ENCODE measurements around the gene CFAP161.

CFAP161 gene

DNA sequence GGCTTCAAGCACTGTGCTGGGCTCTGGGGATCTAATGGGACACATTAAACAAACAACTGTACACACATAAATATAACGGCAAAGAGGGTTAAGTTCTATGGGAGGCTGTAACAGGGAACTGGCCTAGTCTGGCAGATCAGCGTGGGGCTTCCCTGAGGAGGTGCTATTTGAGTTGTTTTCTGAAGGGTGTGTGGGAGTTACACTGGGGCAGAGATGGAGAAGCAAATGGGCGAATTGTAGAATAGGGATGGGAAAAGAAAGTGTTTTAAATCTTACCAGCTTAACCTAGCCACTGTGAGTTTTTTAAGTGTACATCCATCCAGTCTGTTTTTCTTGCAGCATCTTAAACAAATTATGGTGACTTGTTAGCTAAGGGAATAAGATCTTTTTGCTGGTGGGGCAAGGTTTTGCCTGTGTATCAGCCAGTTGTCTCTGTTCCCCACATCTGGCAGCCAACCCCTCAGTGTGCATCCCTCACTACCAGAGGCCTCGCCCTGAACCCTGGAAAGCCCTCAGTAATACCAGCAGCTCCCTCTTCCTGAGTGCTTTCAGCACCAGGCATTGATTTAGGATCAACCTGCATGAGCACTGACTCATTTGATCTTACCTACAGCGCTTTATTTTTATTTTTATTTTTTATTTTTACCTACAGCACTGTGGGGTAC, 51.7 kb downstream of the CFAP161 start:
- no peak for DNase-seq

DNA sequence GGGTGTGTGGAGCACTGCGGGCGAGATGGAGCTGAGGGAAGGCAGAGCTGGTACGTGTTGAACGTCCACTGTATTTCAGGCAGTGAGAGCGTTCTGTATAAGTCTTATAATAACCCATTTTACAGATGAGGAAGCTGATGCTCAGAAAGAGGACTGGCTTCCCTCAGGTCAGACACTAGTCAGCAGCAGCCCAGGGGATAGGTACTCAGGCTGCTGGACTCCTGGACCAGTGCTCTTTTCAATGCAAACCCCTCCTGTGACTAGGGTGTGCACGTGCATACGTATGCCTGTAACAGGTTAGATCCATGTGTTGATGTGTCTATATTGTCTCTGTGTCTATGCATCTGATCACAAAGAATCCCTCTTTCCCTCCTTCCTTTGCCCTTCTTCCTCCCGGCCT, 54.3 kb downstream of the CFAP161 start:
- no peak for DNase-seq

DNA sequence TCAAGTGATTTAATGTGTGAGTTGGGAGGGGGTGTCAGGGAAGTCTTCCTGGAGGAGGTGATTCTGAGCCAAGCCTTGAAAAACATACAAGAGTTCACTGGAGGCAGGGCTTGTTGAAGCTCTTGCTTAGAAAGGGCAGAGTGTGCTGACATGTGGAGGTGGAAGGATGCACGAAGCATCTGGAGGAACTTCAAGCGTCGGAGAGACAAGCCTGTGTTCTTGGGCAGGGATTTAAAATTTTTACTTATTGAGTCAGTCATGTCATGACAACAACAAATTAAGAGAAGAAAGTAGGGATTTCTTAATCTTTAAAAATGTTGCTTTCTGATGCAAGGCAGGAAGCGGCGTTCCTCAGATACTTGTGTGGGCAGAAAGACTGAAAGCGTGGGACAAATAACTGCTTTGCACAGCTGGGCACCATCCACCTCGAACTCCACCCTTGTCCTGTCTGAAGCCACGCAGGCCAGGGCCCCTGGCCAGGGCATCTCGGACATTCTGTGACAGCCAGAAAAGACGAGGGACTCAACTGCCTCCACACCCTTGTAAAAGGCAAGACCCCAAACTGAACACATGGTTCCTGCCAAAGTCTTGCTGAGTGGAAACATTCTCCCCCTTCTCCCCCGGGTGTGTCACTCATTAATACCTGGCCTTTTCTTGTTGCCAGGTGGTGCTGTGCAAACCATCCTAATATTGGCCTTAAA, 55.7 kb downstream of the CFAP161 start:
- DNase-seq, result no peak

DNA sequence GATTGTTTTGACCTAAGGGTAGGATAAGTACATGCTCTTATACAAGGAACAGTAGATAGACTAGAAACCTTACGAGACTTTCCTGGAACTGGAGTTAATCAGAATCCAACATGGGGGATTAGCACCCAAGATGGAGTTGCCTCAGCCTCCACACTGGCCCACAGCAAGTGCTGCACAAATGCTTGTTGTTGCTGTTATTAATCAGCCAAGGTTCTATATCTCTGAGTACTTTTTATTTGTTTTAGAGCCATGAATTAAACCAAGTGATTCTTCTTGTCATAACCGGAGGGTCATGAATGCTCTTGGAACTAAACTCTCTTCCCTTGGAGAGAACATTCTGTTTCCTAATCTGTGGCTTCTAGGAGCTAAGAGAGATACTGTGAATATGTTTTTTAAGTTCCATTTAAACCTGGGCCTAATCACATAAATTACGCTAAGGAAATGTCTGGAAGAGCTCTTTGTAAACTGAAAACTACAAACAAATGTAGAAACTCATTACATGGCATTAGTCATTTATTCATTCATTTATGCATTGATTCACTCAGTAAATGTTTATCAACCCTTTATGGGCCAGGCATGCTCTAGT, 56.9 kb downstream of the CFAP161 start:
- DNase-seq, result no peak

DNA sequence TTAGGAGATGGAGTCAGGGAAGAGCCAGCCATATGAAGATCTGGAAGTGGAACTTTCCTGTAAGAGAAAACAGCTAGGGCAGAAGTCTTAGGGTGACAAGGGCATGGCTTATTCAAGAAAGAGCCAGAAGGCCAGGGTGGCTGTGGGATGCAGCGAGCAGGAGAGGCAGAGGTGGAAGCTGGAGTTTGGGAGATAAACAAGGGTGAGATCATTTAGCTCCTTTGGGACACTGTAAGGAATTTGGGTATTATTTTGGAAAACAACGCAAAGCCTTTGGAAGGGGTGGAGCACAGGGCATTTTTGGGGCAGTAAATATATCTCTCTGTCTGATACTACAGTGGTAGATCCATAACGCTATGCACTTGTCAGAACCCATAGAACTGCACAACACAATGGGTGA, 57.6 kb downstream of the CFAP161 start:
- no peak for DNase-seq

DNA sequence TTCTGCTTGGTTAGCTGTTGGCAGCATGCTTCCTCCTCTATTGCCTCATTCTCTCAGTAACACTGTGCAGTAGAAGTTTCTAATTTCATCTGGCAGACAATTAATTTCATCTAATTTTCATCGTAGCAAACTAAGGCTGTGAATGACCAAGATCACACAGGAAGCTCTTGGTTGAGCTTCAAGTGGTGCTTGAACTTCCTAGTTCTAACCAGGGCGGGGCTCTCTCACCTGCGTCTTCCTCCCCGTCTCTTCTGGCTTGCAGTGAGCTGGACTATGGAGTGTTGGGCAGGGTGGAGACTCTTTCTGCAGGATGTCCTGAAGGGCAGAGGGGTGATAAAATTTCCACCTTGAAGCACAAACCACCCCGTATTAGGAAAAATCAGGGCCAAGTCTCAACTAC, 60.7 kb downstream of the CFAP161 start:
- DNase-seq, result no peak

DNA sequence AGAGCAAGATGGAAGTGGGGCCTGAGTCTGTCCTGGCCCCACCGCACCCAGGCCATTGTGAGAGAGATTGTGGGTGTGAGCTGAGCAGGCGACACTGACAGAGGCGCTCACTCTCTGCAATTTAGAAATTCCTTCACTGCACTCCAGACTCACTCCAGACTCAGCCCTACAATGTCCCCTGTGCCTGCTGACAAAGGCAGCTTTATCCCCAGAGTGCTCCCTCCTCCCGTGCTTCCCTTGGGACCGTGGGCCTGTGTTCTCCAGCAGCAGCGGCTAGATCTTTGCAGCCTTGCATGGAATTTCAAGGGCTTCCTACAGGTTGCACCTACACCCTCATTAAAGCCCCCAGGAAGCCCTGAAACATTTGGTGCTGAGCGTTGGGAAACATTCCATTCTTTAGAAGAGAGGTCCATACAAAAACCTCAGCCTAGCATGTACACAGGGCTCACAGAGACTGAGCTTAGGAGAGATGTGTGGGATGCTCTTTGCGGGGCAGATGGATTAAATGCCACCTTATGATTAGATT, 61.3 kb downstream of the CFAP161 start:
- no peak for DNase-seq

DNA sequence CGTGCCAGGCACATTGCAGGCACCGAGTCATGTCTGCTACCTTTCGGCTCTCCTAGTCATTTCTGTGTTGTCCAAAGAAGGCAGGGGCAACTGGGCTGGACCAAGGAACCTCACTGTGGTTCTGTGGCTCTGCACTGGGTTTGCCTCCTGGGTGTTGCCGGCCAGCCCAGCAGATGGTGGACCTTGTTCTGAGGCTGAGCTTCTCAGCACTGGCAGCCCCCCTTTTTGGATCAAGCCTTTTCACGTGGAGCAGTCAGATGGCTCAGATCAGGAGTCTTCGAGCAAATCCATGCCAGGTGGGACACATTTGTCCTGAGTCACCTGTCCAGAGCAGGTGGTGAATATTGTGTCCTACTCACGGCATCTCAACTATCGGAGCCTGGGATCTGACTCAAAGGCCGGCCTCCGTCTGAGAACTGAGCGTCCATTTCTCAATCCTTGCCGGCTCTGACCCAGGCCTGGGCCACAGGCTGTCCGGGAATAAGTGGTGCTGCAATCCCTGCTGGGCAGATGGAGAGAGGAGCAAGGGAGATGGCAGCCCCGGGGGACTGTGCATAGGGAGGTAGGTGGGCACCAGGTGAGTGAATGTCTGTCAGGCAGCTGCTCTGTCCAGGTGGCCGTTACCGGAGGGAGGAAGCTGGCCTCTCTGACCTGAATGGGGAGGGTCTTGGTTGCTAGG, 62.6 kb downstream of the CFAP161 start, which contains the start of gene IL16:
TSS of gene IL16 (plus strand) at position 304 of the 679 bp plus-strand sequence. CDS start 28,521 bp downstream, outside the sequence.
- no peak for DNase-seq

DNA sequence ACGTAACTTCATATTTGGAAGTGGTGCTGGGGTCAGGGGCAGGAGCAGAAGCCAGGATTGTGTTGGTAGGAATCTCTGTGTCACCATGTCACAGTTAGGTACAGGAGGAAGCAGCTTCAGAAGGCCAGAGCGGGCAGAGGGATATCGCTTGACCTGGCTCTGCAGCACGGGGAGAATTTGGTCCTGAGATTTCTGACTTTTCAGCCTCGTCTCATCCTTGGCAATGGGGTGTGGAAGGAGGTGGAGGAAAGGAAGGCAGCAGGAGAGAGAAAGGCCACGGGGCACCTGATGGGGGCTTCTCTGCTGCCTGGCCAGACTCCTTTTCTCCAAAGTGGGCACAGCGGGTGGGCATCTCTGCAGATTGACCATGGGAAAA, 63.2 kb downstream of the CFAP161 start:
- no peak for DNase-seq

DNA sequence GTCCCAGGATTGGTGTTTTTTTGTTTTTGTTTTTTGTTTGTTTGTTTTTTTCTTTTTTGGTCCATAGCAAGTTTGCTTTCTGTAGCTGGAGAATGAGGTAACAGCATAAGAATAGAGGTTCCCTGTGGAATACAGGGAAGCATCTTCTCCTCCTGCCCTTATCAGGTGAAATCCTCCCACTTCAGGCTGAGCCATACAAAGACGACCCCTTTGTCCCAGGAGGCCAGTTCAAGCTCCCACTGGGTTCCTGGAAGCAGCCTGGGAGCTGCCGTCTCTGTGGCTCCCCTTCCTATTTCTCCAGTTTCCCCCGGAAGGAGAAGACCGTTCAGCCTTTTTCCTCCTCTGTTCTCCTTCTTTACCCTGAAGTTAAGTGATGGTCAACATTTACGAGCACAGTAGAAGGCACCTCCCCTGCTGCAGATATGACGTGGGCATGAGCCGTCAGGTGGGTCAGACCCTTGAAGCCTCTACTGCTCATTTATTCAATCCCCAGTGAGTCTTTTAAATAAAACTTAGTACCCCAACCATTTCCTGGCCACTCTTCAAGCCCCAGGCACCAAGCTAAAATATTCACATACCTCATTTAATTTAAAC, 63.7 kb downstream of the CFAP161 start:
- DNase-seq, result no peak
